ENCODE data around the gene ABCD1. TPM values are rescaled to one million over a fixed set of nuclear protein-coding genes. Genes with fewer than 3 reads are reported as not detected.
"Not testable (repeated sequence)": the region's sequence is repeated elsewhere in the genome, so short reads cannot be mapped to it uniquely, and the experiment has no call there.

The ABCD1 gene
- total RNA-seq, 2 donors from 2014 or later: 12.7 to 16.8 TPM

GRCh38 chrX:153740631-153741222 is 16.1 kb downstream of the ABCD1 start:
- no peak for DNase-seq
- intact Hi-C loops (cut with DNase I): no loop called here
- H3K27me3 ChIP-seq: no peaks in the 10 kb centered on the region
- no peaks in the 10 kb centered on the region for H3K4me1 ChIP-seq
- H3K4me3 ChIP-seq: no peak overlapping the region
- TF ChIP-seq CTCF (IDR thresholded peaks at IDR 0.05): no peak
- no peak overlapping the region for H3K27ac ChIP-seq
- no peak overlapping the region for H3K9ac ChIP-seq (ENCODE audit: low read depth in 2 of 2, low read length in 2 of 2)
- H3K9me3 ChIP-seq: no peaks in the 10 kb centered on the region
- H3K36me3 ChIP-seq: no peaks in the 10 kb centered on the region

- no peak for DNase-seq
- Histone ChIP-seq H3K27ac (no peak overlapping the region), H3K9me3 (no peaks in the 10 kb centered on the region), H3K4me1 (no peaks in the 10 kb centered on the region), H3K9ac (ENCODE audit: low read depth in 2 of 2, low read length in 2 of 2) (no peak overlapping the region), H3K36me3 (no peaks in the 10 kb centered on the region), H3K4me3 (no peak overlapping the region), H3K27me3 (no peaks in the 10 kb centered on the region)
- intact Hi-C loops (cut with DNase I): no loop called here
- no peak for TF ChIP-seq CTCF (IDR thresholded peaks at IDR 0.05)
Observed at GRCh38 chrX:153741446-153741845, 16.8 kb downstream of the ABCD1 start.

GRCh38 chrX:153742111-153742510 is 17.5 kb downstream of the ABCD1 start:
- intact Hi-C loops (cut with DNase I); H3K27ac ChIP-seq; DNase-seq; H3K4me1 ChIP-seq; H3K36me3 ChIP-seq; H3K4me3 ChIP-seq; H3K9ac ChIP-seq (ENCODE audit: low read depth in 2 of 2, low read length in 2 of 2); H3K9me3 ChIP-seq; H3K27me3 ChIP-seq: not testable (repeated sequence)

GRCh38 chrX:153742796-153743467 is 18.3 kb downstream of the ABCD1 start:
- H3K4me3 ChIP-seq; H3K9ac ChIP-seq (ENCODE audit: low read depth in 2 of 2, low read length in 2 of 2); DNase-seq; H3K27me3 ChIP-seq; H3K36me3 ChIP-seq; H3K9me3 ChIP-seq; intact Hi-C loops (cut with DNase I); H3K4me1 ChIP-seq: not testable (repeated sequence)
- peak overlapping the region; percentile 22 for H3K27ac ChIP-seq

- Histone ChIP-seq H3K27ac (peak overlapping the region; percentile 22), H3K9ac (ENCODE audit: low read depth in 2 of 2, low read length in 2 of 2) (peak overlapping the region; percentile 34 to 50), H3K4me3 (peak overlapping the region; percentile 13)
- DNase-seq: peak; percentile 94
- intact Hi-C loops (cut with DNase I); H3K4me1 ChIP-seq; H3K9me3 ChIP-seq; H3K27me3 ChIP-seq; H3K36me3 ChIP-seq: not testable (repeated sequence)
Observed at GRCh38 chrX:153743468-153744209, 19.0 kb downstream of the ABCD1 start.

GRCh38 chrX:153744210-153745066 is 19.8 kb downstream of the ABCD1 start:
- no peaks in the 10 kb centered on the region for H3K9me3 ChIP-seq
- H3K27me3 ChIP-seq: no peaks in the 10 kb centered on the region
- H3K36me3 ChIP-seq: no peaks in the 10 kb centered on the region
- H3K27ac ChIP-seq: peak overlapping the region; percentile 13
- intact Hi-C loops (cut with DNase I): no loop called here
- no peaks in the 10 kb centered on the region for H3K4me1 ChIP-seq
- H3K4me3 ChIP-seq: peak overlapping the region; percentile 13
- DNase-seq: peak; percentile 51
- H3K9ac ChIP-seq (ENCODE audit: low read depth in 2 of 2, low read length in 2 of 2): peak overlapping the region; percentile 34 to 50
- TF ChIP-seq CTCF (IDR thresholded peaks at IDR 0.05): no peak

- DNase-seq; H3K36me3 ChIP-seq; H3K9ac ChIP-seq (ENCODE audit: low read depth in 2 of 2, low read length in 2 of 2); H3K27ac ChIP-seq; H3K4me3 ChIP-seq; H3K27me3 ChIP-seq; H3K9me3 ChIP-seq; H3K4me1 ChIP-seq; intact Hi-C loops (cut with DNase I): not testable (repeated sequence)
Observed at GRCh38 chrX:153745067-153745433, 20.4 kb downstream of the ABCD1 start.
